ENCODE results near the gene MLH3. TPM values are rescaled to one million over a fixed set of nuclear protein-coding genes. Genes with fewer than 3 reads are reported as not detected.
"Not testable (repeated sequence)": the region's sequence is repeated elsewhere in the genome, so short reads cannot be mapped to it uniquely, and the experiment has no call there.

MLH3 gene
- polyA plus RNA-seq, 3 donors: 3.4 to 6.3 (median 5.1) TPM

DNA sequence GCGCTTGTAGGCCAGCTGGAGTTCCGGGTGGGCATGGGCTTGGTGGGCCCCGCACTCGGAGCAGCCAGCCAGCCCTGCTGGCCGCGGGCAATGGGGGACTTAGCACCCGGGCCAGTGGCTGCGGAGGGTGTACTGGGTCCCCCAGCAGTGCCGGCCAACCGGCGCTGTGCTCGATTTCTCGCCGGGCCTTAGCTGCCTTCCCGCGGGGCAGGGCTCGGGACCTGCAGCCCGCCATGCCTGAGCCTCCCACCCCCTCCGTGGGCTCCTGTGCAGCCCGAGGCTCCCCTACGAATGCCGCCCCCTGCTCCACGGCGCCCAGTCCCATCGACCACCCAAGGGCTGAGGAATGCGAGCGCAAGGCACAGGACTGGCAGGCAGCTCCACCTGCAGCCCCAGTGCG is 57.1 kb downstream of the MLH3 start:
- H3K4me3 Mint-ChIP-seq; H3K9me3 ChIP-seq (replicated peaks in 1 of 2; ENCODE audit: control insufficient read depth in 1 of 2, insufficient read depth in 1 of 2, low read length in 2 of 2); H3K4me3 ChIP-seq (replicated peaks in 1 of 3; ENCODE audit: low read depth in 2 of 3, low read length in 3 of 3); H3K27ac ChIP-seq (ENCODE audit: low read depth in 1 of 2, low read length in 2 of 2); H3K4me2 ChIP-seq (replicated peaks; ENCODE audit: extremely low read depth, low read length, poor library complexity, severe bottlenecking); H3K36me3 ChIP-seq (replicated peaks in 1 of 2; ENCODE audit: control insufficient read depth in 1 of 2, insufficient read depth in 2 of 2, low read length in 2 of 2); H3K9ac ChIP-seq (ENCODE audit: insufficient read depth, low read length, poor library complexity, severe bottlenecking); intact Hi-C loops (cut with micrococcal nuclease); H3K4me1 Mint-ChIP-seq; H3K4me1 ChIP-seq (ENCODE audit: control insufficient read depth in 1 of 2, insufficient read depth in 2 of 2, low read length in 2 of 2); H4K20me1 ChIP-seq (ENCODE audit: insufficient read depth, low read length); H3K27ac Mint-ChIP-seq; H3K9me3 Mint-ChIP-seq; H3K27me3 Mint-ChIP-seq (ENCODE audit: low read depth in 3 of 3); H2AFZ ChIP-seq (ENCODE audit: insufficient read depth, low read depth, low read length, poor library complexity, severe bottlenecking); H3K36me3 Mint-ChIP-seq; H3K27me3 ChIP-seq (ENCODE audit: control insufficient read depth in 2 of 2, insufficient read depth in 2 of 2, low read length in 2 of 2); H3K79me2 ChIP-seq (ENCODE audit: insufficient read depth, low read length); DNase-seq: not testable (repeated sequence)
- 97% methylated on average over 20 of the region's 28 CpGs for WGBS (ENCODE audit: insufficient coverage)

GRCh38 chr14:74988993-74989392 is 62.3 kb downstream of the MLH3 start:
- no peak overlapping the region for H3K9ac ChIP-seq (ENCODE audit: insufficient read depth, low read length, poor library complexity, severe bottlenecking)
- no peaks in the 10 kb centered on the region for H3K9me3 Mint-ChIP-seq
- no peaks in the 10 kb centered on the region for H4K20me1 ChIP-seq (ENCODE audit: insufficient read depth, low read length)
- TF ChIP-seq, protein P1, sequence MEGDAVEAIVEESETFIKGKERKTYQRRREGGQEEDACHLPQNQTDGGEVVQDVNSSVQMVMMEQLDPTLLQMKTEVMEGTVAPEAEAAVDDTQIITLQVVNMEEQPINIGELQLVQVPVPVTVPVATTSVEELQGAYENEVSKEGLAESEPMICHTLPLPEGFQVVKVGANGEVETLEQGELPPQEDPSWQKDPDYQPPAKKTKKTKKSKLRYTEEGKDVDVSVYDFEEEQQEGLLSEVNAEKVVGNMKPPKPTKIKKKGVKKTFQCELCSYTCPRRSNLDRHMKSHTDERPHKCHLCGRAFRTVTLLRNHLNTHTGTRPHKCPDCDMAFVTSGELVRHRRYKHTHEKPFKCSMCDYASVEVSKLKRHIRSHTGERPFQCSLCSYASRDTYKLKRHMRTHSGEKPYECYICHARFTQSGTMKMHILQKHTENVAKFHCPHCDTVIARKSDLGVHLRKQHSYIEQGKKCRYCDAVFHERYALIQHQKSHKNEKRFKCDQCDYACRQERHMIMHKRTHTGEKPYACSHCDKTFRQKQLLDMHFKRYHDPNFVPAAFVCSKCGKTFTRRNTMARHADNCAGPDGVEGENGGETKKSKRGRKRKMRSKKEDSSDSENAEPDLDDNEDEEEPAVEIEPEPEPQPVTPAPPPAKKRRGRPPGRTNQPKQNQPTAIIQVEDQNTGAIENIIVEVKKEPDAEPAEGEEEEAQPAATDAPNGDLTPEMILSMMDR (IDR thresholded peaks at IDR 0.05): no peak
- no peaks in the 10 kb centered on the region for H3K79me2 ChIP-seq (ENCODE audit: insufficient read depth, low read length)
- H3K9me3 ChIP-seq (replicated peaks in 1 of 2; ENCODE audit: control insufficient read depth in 1 of 2, insufficient read depth in 1 of 2, low read length in 2 of 2): no peaks in the 10 kb centered on the region
- H3K4me3 Mint-ChIP-seq: no peak overlapping the region
- no peaks in the 10 kb centered on the region for H3K36me3 ChIP-seq (replicated peaks in 1 of 2; ENCODE audit: control insufficient read depth in 1 of 2, insufficient read depth in 2 of 2, low read length in 2 of 2)
- no CpG with 5 or more reads among the region's 1 CpG for WGBS (ENCODE audit: insufficient coverage)
- H2AFZ ChIP-seq (ENCODE audit: insufficient read depth, low read depth, low read length, poor library complexity, severe bottlenecking): no peak overlapping the region
- H3K27ac ChIP-seq (ENCODE audit: low read depth in 1 of 2, low read length in 2 of 2): no peak overlapping the region
- no peak for DNase-seq
- H3K27me3 Mint-ChIP-seq (ENCODE audit: low read depth in 3 of 3): peaks cover 0 to 3% (median 2%) of the 10 kb centered on the region in 3 donors
- intact Hi-C loops (cut with micrococcal nuclease): no loop called here
- no peaks in the 10 kb centered on the region for H3K4me1 ChIP-seq (ENCODE audit: control insufficient read depth in 1 of 2, insufficient read depth in 2 of 2, low read length in 2 of 2)
- H3K4me2 ChIP-seq (replicated peaks; ENCODE audit: extremely low read depth, low read length, poor library complexity, severe bottlenecking): no peak overlapping the region
- no peaks in the 10 kb centered on the region for H3K36me3 Mint-ChIP-seq
- no peaks in the 10 kb centered on the region for H3K27me3 ChIP-seq (ENCODE audit: control insufficient read depth in 2 of 2, insufficient read depth in 2 of 2, low read length in 2 of 2)
- H3K4me3 ChIP-seq (replicated peaks in 1 of 3; ENCODE audit: low read depth in 2 of 3, low read length in 3 of 3): no peak overlapping the region
- peaks cover 10% of the 10 kb centered on the region for H3K4me1 Mint-ChIP-seq
- no peak overlapping the region for H3K27ac Mint-ChIP-seq

All from CD14-positive monocyte (primary cell).